ENCODE measurements around the gene RRM1.
"Not testable (repeated sequence)": the region's sequence is repeated elsewhere in the genome, so short reads cannot be mapped to it uniquely, and the experiment has no call there.

The RRM1 gene

GRCh38 chr11:4094348-4095291 is at the start of gene RRM1:
Gene RRM1 (plus strand): TSS chr11:4094799. CDS start chr11:4095013, 214 bp downstream.
- H3K4me3 ChIP-seq (ENCODE audit: low read length): peak within 1 kb of the TSS; percentile 85
- peaks cover 2% of the 10 kb centered on the region for H3K36me3 ChIP-seq (ENCODE audit: control insufficient read depth, insufficient read depth, low read length)
- H3K27me3 ChIP-seq (ENCODE audit: control insufficient read depth, insufficient read depth, low read length): no peaks in the 10 kb centered on the region
- peak within 1 kb of the TSS; percentile 86 for H3K27ac ChIP-seq (ENCODE audit: low read depth, low read length)
- H3K4me1 ChIP-seq (ENCODE audit: control insufficient read depth, insufficient read depth, low read length): peaks cover 8% of the 10 kb centered on the region
- peak within 1 kb of the TSS; percentile 66 for H3K9ac ChIP-seq (ENCODE audit: low read length)

DNA sequence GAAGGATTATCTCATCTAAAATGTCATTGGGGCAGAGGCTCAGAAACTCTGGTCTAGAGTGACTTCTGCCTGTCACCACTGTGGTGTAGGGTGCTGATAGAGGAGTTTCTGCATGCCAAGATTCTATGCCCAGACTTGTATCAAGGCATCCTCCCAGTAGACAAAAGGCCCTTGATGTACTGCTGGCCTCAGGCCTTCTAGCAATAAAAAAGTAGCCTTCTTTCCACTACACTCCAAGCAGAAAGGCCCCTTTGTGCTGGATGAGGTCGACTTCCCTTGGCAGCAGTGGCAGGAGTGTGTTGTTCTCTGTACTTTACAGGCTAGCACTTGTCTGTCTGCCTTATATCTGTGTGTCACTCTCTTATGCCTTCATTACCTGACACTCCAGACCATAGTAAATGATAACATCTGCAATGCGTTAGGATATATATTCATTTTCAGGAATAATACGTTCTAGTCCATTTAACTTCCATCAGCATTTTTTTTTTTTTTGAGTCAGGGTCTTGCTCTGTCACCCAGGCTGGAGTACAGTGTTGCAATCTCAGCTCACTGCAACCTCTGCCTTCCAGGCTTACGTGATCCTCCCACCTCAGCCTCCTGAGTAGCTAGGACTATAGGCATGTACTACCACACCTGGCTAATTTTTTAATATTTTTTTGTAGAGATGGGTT is 49.5 kb upstream of the RRM1 start:
- peaks cover 8% of the 10 kb centered on the region for H3K4me1 ChIP-seq (ENCODE audit: control insufficient read depth, insufficient read depth, low read length)
- H3K4me3 ChIP-seq (ENCODE audit: low read length): no peak overlapping the region
- H3K27me3 ChIP-seq (ENCODE audit: control insufficient read depth, insufficient read depth, low read length): no peaks in the 10 kb centered on the region
- no peak overlapping the region for H3K9ac ChIP-seq (ENCODE audit: low read length)
- no peak overlapping the region for H3K27ac ChIP-seq (ENCODE audit: low read depth, low read length)
- no peaks in the 10 kb centered on the region for H3K36me3 ChIP-seq (ENCODE audit: control insufficient read depth, insufficient read depth, low read length)

- no peak overlapping the region for H3K9ac ChIP-seq (ENCODE audit: low read length)
- no peak overlapping the region for H3K4me3 ChIP-seq (ENCODE audit: low read length)
- peaks cover 8% of the 10 kb centered on the region for H3K4me1 ChIP-seq (ENCODE audit: control insufficient read depth, insufficient read depth, low read length)
- no peaks in the 10 kb centered on the region for H3K36me3 ChIP-seq (ENCODE audit: control insufficient read depth, insufficient read depth, low read length)
- no peak overlapping the region for H3K27ac ChIP-seq (ENCODE audit: low read depth, low read length)
- no peaks in the 10 kb centered on the region for H3K27me3 ChIP-seq (ENCODE audit: control insufficient read depth, insufficient read depth, low read length)
Observed at GRCh38 chr11:4048340-4048739, 46.3 kb upstream of the RRM1 start.

- H3K36me3 ChIP-seq (ENCODE audit: control insufficient read depth, insufficient read depth, low read length): no peaks in the 10 kb centered on the region
- H3K4me1 ChIP-seq (ENCODE audit: control insufficient read depth, insufficient read depth, low read length): peaks cover 8% of the 10 kb centered on the region
- no peak overlapping the region for H3K27ac ChIP-seq (ENCODE audit: low read depth, low read length)
- H3K4me3 ChIP-seq (ENCODE audit: low read length): no peak overlapping the region
- H3K27me3 ChIP-seq (ENCODE audit: control insufficient read depth, insufficient read depth, low read length): no peaks in the 10 kb centered on the region
- no peak overlapping the region for H3K9ac ChIP-seq (ENCODE audit: low read length)
Observed at GRCh38 chr11:4049006-4049405, 45.6 kb upstream of the RRM1 start.

GRCh38 chr11:4050138-4050537 is 44.5 kb upstream of the RRM1 start:
- Histone ChIP-seq H3K9ac (ENCODE audit: low read length) (no peak overlapping the region), H3K27ac (ENCODE audit: low read depth, low read length) (no peak overlapping the region), H3K4me1 (ENCODE audit: control insufficient read depth, insufficient read depth, low read length) (no peaks in the 10 kb centered on the region), H3K4me3 (ENCODE audit: low read length) (no peak overlapping the region), H3K36me3 (ENCODE audit: control insufficient read depth, insufficient read depth, low read length) (no peaks in the 10 kb centered on the region), H3K27me3 (ENCODE audit: control insufficient read depth, insufficient read depth, low read length) (no peaks in the 10 kb centered on the region)

DNA sequence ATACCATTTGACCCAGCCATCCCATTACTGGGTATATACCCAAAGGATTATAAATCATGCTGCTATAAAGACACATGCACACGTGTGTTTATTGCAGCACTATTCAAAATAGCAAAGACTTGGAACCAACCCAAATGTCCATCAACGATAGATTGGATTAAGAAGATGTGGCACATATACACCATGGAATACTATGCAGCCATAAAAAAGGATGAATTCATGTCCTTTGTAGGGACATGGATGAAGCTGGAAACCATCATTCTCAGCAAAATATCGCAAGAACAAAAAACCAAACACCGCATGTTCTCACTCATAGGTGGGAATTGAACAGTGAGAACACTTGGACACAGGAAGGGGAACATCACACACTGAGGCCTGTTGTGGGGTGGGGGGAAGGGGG is 41.4 kb upstream of the RRM1 start:
- not testable (repeated sequence) for H3K9ac ChIP-seq (ENCODE audit: low read length); H3K4me1 ChIP-seq (ENCODE audit: control insufficient read depth, insufficient read depth, low read length); H3K36me3 ChIP-seq (ENCODE audit: control insufficient read depth, insufficient read depth, low read length); H3K27ac ChIP-seq (ENCODE audit: low read depth, low read length); H3K27me3 ChIP-seq (ENCODE audit: control insufficient read depth, insufficient read depth, low read length); H3K4me3 ChIP-seq (ENCODE audit: low read length)

GRCh38 chr11:4054643-4055042 is 40.0 kb upstream of the RRM1 start:
- H3K4me3 ChIP-seq (ENCODE audit: low read length): no peak overlapping the region
- peaks cover 5% of the 10 kb centered on the region for H3K36me3 ChIP-seq (ENCODE audit: control insufficient read depth, insufficient read depth, low read length)
- H3K27me3 ChIP-seq (ENCODE audit: control insufficient read depth, insufficient read depth, low read length): no peaks in the 10 kb centered on the region
- H3K9ac ChIP-seq (ENCODE audit: low read length): no peak overlapping the region
- H3K27ac ChIP-seq (ENCODE audit: low read depth, low read length): no peak overlapping the region
- H3K4me1 ChIP-seq (ENCODE audit: control insufficient read depth, insufficient read depth, low read length): no peaks in the 10 kb centered on the region

- no peak overlapping the region for H3K27ac ChIP-seq (ENCODE audit: low read depth, low read length)
- H3K27me3 ChIP-seq (ENCODE audit: control insufficient read depth, insufficient read depth, low read length): no peaks in the 10 kb centered on the region
- no peak overlapping the region for H3K9ac ChIP-seq (ENCODE audit: low read length)
- no peak overlapping the region for H3K4me3 ChIP-seq (ENCODE audit: low read length)
- H3K36me3 ChIP-seq (ENCODE audit: control insufficient read depth, insufficient read depth, low read length): peaks cover 5% of the 10 kb centered on the region
- no peaks in the 10 kb centered on the region for H3K4me1 ChIP-seq (ENCODE audit: control insufficient read depth, insufficient read depth, low read length)
Observed at GRCh38 chr11:4059424-4059823, 35.2 kb upstream of the RRM1 start.

DNA sequence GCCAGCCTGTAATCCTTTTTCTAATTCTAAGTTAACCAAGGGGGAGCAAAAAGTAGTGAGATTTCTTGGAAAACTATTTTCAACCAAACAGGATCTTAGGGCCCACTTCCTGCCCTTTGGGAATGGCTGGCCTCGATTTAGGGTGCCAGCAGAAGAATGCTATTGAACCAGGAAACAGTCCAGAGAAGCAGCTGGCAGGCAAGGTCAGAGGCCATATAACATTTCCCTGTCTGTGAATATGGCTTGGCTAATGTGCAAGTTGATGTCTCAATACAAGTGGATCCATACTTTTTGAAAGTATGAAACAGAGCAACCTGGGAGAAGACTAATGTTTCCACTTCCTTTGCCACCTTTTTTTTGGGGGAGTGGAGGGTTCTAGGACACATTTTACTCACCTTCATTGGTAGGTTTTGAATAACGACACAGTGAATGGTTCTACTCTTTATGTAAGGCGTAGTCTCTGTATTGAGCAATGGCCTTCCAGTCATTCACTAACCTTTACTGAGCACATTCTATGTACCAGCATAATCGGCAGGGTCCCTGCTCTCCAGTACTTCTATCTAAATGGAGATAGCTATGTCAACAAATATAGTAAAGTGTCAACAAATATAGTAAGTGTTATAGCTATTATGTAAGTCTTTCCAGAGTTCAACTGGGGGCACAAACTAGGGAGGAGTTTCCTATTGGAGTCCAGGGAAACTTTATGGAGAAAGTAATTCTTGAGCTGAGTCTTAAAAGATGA is 34.2 kb upstream of the RRM1 start:
- Histone ChIP-seq H3K4me3 (ENCODE audit: low read length) (no peak overlapping the region), H3K36me3 (ENCODE audit: control insufficient read depth, insufficient read depth, low read length) (peaks cover 5% of the 10 kb centered on the region), H3K27me3 (ENCODE audit: control insufficient read depth, insufficient read depth, low read length) (no peaks in the 10 kb centered on the region), H3K9ac (ENCODE audit: low read length) (no peak overlapping the region), H3K4me1 (ENCODE audit: control insufficient read depth, insufficient read depth, low read length) (peaks cover 7% of the 10 kb centered on the region), H3K27ac (ENCODE audit: low read depth, low read length) (no peak overlapping the region)

DNA sequence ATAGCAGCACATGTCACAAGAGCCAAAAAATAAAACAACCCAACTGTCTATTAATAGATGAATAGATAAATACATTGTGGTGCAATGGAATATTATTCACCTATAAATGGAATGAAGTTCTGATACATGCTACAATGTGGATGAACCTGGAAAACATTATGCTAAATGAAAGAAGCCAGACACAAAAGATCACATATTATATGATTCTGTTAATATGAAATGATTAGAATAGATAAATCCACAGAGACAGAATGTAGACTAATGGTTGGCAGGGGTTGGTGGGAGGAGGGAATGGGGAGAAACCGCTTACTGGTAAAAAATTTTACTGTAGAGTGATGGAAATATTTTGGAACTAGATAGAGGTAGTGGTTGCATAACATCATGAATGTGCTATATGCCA is 32.9 kb upstream of the RRM1 start:
- peaks cover 5% of the 10 kb centered on the region for H3K36me3 ChIP-seq (ENCODE audit: control insufficient read depth, insufficient read depth, low read length)
- no peak overlapping the region for H3K9ac ChIP-seq (ENCODE audit: low read length)
- no peak overlapping the region for H3K27ac ChIP-seq (ENCODE audit: low read depth, low read length)
- H3K4me3 ChIP-seq (ENCODE audit: low read length): no peak overlapping the region
- H3K4me1 ChIP-seq (ENCODE audit: control insufficient read depth, insufficient read depth, low read length): peaks cover 16% of the 10 kb centered on the region
- no peaks in the 10 kb centered on the region for H3K27me3 ChIP-seq (ENCODE audit: control insufficient read depth, insufficient read depth, low read length)

DNA sequence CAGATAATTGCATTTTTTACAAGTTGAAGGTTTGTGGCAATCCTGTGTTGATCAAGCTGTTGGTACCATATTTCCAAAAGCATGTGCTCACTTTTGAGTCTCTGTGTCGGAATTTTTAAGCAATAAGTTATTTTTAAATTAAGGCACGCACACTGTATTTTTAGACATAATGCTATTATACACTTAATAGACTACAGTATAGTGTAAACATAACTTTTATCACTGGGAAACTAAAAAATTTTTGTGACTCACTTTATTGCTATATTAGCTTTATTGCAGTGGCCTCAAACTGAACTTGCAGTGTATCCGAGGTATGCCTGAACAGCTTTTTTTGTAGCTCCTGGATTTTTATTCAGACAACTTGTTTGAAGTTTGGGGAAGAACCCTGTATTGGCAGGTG is 31.3 kb upstream of the RRM1 start:
- peaks cover 16% of the 10 kb centered on the region for H3K4me1 ChIP-seq (ENCODE audit: control insufficient read depth, insufficient read depth, low read length)
- H3K36me3 ChIP-seq (ENCODE audit: control insufficient read depth, insufficient read depth, low read length): peaks cover 5% of the 10 kb centered on the region
- no peak overlapping the region for H3K4me3 ChIP-seq (ENCODE audit: low read length)
- H3K27me3 ChIP-seq (ENCODE audit: control insufficient read depth, insufficient read depth, low read length): no peaks in the 10 kb centered on the region
- no peak overlapping the region for H3K9ac ChIP-seq (ENCODE audit: low read length)
- H3K27ac ChIP-seq (ENCODE audit: low read depth, low read length): no peak overlapping the region

GRCh38 chr11:4064278-4064955 is 30.2 kb upstream of the RRM1 start:
- H3K4me1 ChIP-seq (ENCODE audit: control insufficient read depth, insufficient read depth, low read length): peaks cover 22% of the 10 kb centered on the region
- no peaks in the 10 kb centered on the region for H3K27me3 ChIP-seq (ENCODE audit: control insufficient read depth, insufficient read depth, low read length)

More at GRCh38 chr11:4064278-4064955, 30.2 kb upstream of the RRM1 start:
- H3K4me3 ChIP-seq (ENCODE audit: low read length): no peak overlapping the region
- H3K27ac ChIP-seq (ENCODE audit: low read depth, low read length): no peak overlapping the region
- peaks cover 2% of the 10 kb centered on the region for H3K36me3 ChIP-seq (ENCODE audit: control insufficient read depth, insufficient read depth, low read length)
- no peak overlapping the region for H3K9ac ChIP-seq (ENCODE audit: low read length)

Data from rectal smooth muscle tissue (tissue), 1 donor.